ENCODE results near the gene AUTS2.

GRCh38 chr7:70040970-70041766, 442.9 kb downstream of the AUTS2 start:
- TF ChIP-seq CTCF (IDR thresholded peaks at IDR 0.05) (peak in 1 of 3 experiments; percentile 20), POLR2AphosphoS5 (IDR thresholded peaks at IDR 0.05; ENCODE audit: insufficient read depth in 1 of 2, low read depth in 1 of 2) (no peak)

Data from vagina (tissue), 2 donors.